Activated T-cell treated with anti-CD3 and anti-CD28 coated beads for 24 hours (primary cell): ENCODE measurements around the gene HOXB7.
A peak's percentile ranks its signal among the peaks of the same experiment; 100 is the strongest.

Experiments
- DNase-seq: peaks from one replicate; pipeline ENCODE4 v3.0.0-alpha.2; 2020; ENCODE audit warnings: low read depth

HOXB7 gene

GRCh38 chr17:48579471-48579759 lies 31.4 kb downstream of the HOXB7 start:
- DNase-seq: no peak

DNA sequence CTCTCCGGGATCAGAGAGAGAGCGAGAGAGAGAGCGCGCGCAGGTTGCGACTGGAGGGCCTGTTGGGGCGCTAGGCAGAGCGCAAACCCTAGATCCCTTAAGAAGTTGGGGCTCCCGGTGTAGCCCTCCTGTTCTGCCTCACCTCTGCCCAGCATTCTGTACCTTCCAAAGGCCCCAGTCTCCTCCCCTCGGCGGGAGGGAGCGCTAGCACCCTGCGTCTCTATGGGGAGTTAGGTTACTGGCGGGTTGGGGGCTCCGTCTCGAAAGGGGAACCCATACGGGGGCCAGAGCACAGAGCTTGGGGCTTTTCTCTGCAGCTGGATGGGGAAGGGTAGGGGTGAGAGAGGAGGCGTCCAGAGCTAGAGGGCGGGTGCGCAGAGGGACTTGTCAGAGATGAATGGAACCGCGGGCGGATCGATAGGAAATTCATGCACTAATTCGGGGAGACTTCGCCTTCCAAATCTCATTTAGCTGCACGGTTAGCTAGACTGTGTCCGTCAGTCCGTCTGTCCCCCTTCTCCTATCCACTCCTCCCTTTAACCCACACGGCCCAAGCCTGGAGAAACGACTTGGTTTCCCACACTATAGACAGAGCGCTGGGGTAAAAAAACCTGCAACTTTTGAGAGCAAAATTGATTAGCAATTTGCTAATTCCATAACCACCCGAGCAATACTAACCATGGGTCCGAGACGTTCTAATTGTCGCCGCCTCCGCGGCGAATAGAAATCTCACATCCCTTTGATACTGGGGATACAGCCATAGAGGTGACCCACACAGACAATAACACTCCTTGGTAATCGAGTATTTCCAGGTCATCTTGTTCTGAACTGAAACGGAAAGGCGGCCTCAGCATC lies 32.0 kb downstream of the HOXB7 start:
- no peak for DNase-seq

DNA sequence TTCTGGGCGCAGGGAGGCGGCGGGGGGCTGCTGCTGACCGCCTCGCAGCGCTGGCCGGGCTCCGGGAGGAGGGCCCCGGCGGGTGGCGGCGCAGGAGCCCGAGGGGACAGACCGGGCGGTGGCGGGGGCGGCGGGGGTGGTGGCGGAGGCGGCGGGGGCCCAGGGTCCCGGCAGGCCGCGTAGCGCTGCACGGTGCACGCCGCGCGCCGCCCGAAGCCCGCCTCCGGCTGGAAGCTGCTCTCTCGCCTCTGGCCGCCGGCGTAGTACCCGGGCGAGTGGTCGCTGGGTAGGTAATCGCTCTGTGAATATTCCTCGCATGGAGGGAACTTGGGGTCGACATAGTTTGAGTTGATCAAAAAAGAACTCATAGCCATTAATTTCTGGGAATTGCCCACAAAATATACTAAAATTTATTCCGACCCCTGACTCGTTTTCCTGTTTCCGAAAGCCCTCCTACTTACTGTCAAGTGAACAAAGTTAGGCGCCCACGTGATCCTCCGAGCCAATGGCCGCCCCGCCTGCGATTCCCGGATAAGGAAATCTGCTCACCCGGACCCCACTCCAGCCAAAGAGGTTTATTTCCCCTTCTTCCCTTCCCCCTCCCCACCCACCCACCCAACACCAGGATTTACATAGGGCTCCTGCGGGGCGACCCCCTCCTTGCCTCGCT lies 32.7 kb downstream of the HOXB7 start, which contains the start of gene HOXB4:
TSS of gene HOXB4 (minus strand) at position 405 of the 670 bp plus-strand sequence. CDS start at position 374, 31 bp downstream.
- peak; percentile 55 for DNase-seq

DNA sequence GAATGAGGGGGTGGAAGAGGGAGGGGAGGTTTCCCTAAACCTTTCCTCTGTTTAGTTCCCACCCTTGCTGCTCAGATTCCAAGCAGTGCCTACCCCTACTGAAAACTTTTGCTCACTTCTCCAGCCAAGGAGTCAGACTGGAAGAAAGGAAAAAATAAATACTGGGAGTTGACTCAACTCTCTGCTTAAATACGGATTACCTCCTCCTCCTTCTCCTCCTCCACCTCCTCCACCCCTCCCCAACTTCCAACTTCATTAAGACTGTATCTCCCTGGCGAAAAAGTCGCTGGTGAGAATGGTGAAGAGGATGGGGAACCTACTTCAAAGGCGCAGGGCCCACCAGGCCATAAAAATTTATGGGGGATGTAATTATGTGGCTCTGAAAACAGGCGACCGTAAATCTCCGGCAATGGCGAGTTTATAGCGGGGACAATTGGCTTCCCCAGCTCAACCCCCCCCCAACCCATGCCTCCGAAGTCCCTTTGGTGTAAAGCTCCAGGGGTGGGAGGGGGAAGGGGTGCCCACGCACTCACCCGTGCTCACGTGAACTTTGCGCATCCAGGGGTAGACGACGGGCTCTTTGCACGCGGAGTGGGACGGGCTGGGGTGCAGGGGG lies 33.4 kb downstream of the HOXB7 start:
- DNase-seq: no peak

GRCh38 chr17:48576479-48577309 lies 34.1 kb downstream of the HOXB7 start:
- no peak for DNase-seq

DNA sequence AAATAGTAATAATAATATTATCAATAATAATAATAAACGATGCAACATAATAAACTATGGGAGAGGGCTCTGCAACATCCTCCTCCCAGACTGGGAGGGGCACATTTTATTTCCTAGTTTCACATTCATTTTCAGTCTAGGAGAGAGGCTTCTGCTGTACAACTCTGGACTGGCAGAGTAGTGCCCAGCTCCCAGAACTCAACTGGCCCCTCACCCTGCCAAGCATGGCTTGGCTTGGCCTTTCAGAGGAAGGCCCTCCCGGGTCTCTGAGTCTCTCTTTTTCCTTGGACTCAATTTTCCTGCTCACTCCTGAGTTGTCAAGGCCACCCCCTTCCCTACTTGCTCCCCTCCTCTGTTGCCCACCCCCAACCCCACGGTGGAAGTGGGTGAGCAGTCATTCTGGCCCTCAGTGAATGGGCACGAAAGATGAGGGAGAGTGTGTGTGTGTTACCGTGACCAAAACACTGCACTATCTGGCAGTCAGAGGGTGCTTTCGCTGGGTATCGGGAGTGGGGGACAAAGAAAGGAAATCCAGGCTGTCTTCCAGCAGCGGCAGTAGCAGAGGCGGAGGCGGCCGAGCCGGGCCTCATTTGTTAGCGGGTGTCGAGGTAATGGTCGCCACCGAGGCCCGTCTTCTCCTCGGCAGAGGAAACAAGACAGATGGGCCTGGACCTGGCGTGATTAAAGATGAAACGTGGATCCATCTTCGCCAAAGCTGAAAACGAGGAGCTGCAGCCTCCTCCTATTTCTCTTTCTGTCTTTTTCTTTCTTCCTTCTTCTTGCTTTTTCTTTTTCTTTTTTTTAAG lies 34.9 kb downstream of the HOXB7 start:
- DNase-seq: no peak

GRCh38 chr17:48575066-48575582 lies 35.7 kb downstream of the HOXB7 start:
- DNase-seq: no peak

DNA sequence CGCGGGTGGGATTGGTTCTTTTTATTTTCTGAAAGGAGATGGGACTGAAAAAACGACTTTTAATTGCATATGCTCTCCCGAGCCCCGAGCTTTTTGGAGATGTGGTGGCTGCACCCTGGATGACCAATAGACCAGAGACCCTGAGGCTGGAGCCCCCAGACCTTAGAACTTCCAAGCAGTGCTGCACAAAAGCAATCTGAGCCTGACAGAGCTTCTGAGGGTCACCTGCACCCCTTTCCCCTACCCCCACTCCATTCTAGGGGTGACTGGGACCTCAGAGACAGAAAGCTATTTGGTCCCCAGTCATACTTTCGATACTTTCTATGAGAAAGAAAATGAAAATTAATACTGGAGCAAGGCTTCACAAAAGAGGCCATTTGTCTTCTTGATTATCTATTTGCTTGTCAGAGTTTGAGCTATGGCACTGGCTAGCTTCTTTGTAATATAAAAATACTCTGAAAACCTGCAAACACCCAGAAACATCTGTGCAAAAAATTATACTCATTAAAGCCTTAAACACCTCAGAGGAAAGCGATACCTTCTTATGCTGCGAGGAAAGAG lies 36.2 kb downstream of the HOXB7 start:
- no peak for DNase-seq

- DNase-seq: no peak
Observed at GRCh38 chr17:48571826-48572417, 38.9 kb downstream of the HOXB7 start.

- DNase-seq: no peak
Observed at GRCh38 chr17:48571024-48571818, 39.6 kb downstream of the HOXB7 start.

DNA sequence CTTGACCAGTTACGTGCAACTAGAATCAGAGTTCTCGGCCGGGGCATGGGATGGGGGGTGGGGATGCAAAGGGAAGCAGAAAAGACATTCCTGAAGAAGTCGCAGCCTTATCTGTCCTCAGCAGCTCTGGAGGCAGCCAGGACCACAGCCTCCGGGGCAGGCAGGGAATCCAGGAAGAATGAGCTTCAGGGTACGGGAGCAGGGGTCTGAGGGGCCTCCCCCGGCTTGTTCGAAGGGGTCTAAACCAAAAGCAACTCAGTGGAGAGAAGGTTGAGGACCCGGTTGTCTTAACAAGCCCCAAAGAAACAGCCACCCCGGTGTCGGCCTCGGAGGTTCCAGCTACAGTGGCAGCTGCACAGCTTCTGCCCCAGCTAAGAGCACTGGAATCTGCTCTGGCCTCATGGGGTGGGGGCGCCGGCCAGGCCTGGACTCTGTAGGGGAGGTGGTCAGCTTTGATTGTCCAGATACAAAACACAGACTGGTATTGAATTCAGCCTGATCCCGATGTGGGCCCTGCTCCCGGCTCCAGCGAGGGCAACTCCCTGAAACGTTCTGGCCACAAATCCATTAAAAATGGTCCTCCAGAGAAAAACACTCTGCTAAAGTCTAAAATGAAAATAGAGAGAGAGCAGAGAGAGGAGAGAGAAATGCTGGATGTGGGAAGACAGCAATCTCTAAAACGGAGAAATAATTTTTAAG lies 40.3 kb downstream of the HOXB7 start:
- no peak for DNase-seq

GRCh38 chr17:48569674-48570324 lies 41.0 kb downstream of the HOXB7 start:
- DNase-seq: no peak

DNA sequence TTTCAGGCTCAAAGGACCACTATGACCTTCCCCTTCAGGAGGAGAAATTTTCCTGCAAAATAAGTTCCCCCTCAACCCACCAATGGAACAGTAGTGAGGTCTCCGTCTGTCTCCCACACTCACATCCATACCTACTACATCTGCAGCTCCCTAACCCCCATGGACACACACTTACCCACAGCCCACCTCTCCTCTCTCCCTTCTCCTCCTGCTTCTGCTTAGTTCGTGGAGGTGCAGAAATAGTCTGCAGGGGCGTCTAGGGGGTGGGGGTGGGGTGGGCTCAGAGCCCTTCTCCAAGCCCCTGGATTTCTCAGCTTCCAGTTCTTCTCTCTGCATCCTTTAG lies 41.6 kb downstream of the HOXB7 start:
- no peak for DNase-seq

DNA sequence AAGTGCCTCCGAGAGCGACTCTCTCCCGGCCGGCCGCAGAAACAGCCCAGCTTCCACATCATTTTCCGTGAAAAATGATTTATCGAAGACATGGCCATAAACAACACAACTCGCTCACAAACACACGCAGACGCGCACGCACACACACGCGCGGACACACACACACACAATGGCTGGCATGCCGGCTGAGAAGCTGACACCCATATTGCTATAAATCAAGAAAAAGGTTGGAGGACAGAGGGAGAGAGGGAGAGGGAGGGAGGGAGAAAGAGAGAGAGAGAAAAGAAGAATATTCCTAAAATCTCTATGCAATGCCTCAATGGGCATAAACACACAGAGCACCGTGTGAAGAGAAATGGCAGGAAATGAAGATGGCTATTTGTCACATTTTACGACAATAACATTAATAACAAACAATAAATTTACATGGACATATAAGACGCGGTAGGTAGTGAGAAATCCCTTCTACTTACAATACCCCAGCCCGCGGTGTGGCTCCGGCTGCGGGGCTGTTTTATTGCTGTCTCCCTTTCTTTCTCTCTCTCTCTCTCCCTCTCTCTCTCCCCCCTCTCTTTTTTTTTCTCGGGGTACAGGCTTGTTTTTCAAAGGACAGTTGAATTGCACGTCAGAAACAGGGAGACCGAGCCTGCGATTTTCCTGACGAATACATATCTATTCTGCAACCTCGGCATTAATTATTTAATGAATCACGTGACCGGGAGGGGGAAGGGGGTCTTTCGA lies 42.1 kb downstream of the HOXB7 start:
- DNase-seq: no peak

DNA sequence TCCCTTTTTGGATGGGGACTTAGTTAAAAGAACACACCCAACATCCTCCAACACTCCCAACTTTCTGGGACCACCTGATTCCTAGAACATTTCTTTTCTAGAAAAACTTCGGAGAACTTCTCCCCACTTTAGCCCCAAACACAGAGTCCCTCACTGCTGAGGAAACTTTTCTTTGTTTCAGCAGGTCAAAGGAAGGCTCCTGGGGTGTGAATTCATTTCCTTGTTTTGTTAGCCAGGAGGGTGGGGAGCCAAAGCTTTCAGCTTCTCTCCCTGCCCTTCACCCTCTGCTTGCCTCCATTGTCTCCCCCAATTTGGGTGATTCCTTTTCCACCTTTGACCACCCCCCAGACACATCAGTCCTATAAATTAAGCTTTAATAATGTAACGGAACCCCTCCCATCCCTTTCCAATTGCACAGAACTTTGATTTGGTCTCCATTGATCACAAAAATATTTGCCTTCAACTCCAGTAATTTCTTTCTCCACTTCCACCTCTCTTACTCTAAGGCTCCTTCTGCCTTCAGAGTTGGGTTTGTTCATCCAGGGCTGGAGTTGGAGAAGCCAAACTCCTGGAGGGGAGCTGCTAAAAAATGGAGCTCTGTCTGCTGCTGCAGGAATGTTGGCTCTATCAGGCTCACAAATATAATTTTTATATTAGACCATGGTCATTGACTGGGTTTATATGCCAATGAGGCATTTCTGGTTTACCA lies 43.0 kb downstream of the HOXB7 start:
- no peak for DNase-seq

DNA sequence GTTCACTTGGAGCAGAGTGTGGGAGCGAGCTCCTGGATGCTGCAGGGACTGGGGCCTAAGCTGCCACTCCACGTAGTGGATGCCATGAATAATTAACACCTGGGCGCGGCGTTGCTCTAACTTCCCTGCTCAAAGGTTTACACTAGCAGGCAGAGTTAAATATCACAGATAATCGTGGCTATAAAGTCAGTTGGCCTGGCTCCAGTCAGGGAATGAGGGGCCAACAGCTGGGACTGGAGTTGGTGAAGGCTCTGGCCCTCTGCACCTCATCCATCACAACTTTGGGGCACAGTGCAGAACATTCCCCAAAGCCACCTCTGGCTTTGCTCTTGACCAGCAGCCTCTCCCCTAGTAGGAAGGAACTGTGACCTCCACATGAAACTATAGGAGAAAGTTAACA lies 43.6 kb downstream of the HOXB7 start:
- DNase-seq: no peak

GRCh38 chr17:48566717-48567116 lies 44.1 kb downstream of the HOXB7 start:
- DNase-seq: no peak
